ENCODE results near the gene FGD2.

Gene FGD2

DNA sequence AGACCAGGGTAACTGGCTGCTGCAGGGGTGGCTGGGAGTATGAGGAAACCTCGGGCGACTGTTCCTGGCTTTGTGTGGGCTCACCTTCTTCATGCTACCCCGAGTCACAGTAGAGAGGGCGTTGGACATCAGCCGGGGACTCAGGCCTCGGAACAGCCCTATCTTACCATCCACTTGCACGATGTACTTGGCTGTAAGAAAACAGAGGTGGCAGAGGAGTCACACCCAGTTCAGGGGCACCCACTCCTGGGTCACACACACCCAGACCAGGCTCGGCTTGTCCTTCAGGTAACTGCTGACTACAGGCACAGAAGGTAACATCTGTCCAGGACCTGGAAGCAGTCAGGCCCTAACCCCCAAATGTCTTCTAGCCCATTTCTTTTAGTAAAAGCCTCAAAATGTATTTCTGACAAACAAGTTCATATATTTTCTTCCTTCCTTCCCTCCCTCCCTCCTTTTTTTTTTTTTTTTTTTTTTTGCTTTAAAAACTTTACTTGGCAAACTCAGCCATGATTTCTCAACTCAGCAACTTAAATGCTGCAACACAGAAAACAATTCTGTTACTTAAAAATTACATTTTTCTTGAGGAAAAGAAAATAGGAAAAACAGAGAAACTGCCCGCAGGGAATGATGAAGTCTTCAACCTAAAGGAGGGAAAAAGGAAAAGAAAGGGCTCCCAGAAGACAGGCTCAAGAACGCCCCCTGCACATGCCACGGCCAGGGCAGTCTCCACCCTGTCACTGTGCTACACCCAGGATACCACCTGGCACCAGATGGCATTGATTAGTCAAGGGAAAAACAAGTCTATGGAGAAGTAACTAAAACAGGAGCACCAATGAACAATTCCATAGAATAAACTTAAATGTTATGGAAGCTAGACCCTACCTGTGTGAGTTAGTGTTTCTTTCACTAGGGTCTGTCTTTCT, 26.8 kb upstream of the FGD2 start:
- no peaks in the 10 kb centered on the region for H3K27me3 ChIP-seq (ENCODE audit: insufficient read depth, low read depth, severe bottlenecking)
- H3K4me3 ChIP-seq (ENCODE audit: low read depth, low read length) = no peak overlapping the region
- H3K36me3 ChIP-seq = peaks cover 87% of the 10 kb centered on the region
- TF ChIP-seq, protein P1, sequence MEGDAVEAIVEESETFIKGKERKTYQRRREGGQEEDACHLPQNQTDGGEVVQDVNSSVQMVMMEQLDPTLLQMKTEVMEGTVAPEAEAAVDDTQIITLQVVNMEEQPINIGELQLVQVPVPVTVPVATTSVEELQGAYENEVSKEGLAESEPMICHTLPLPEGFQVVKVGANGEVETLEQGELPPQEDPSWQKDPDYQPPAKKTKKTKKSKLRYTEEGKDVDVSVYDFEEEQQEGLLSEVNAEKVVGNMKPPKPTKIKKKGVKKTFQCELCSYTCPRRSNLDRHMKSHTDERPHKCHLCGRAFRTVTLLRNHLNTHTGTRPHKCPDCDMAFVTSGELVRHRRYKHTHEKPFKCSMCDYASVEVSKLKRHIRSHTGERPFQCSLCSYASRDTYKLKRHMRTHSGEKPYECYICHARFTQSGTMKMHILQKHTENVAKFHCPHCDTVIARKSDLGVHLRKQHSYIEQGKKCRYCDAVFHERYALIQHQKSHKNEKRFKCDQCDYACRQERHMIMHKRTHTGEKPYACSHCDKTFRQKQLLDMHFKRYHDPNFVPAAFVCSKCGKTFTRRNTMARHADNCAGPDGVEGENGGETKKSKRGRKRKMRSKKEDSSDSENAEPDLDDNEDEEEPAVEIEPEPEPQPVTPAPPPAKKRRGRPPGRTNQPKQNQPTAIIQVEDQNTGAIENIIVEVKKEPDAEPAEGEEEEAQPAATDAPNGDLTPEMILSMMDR (IDR thresholded peaks at IDR 0.05; ENCODE audit: low read depth, low read length) = no peak
- DNase-seq = no peak
- H3K9me3 ChIP-seq (ENCODE audit: severe bottlenecking) = no peaks in the 10 kb centered on the region
- H3K27ac ChIP-seq = no peak overlapping the region

DNA sequence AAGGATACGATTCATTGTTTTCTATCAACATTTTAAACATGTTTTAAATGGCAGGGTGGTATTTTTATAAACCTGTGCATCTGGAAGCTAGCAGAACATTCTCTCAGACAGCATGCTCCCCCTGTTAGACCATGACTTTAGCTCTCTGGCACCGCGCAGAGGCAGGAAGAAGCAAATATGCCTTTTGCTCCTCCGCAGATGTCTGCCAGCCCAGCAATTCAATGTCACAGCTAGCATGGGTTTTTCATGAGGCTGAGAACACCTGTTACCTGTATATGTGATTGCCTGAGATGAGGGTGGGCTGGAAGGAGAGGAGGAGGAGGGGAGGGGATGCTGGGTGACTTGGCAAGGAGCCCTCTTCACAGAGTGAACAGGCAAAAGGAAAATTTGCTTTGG, 26.1 kb upstream of the FGD2 start:
- no peak overlapping the region for H3K4me3 ChIP-seq (ENCODE audit: low read depth, low read length)
- TF ChIP-seq, protein P1 (IDR thresholded peaks at IDR 0.05; ENCODE audit: low read depth, low read length) = peak; percentile 75
- peaks cover 83% of the 10 kb centered on the region for H3K36me3 ChIP-seq
- no peak overlapping the region for H3K27ac ChIP-seq
- no peaks in the 10 kb centered on the region for H3K9me3 ChIP-seq (ENCODE audit: severe bottlenecking)
- peak; percentile 59 for DNase-seq
- no peaks in the 10 kb centered on the region for H3K27me3 ChIP-seq (ENCODE audit: insufficient read depth, low read depth, severe bottlenecking)

DNA sequence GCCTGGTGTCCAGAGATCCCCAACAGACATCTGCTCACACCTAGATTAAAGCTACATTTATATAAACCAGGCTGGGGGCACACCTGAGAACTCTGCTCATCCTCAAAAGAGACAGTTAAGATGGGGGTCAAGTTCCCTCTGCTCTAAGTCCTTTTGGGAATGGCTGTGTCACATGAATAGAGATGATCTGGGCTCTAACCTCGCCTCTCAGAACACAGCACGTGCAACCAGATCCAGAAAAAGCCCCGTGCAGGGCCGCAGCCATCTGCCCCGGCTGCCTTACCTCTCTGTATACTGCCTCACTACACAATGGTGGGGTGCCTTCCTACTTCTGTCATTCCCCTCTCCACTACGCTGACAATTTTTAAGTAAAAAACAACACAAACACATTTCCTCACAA, 25.3 kb upstream of the FGD2 start:
- Histone ChIP-seq H3K27me3 (ENCODE audit: insufficient read depth, low read depth, severe bottlenecking) (no peaks in the 10 kb centered on the region), H3K36me3 (peaks cover 75% of the 10 kb centered on the region), H3K27ac (no peak overlapping the region), H3K9me3 (ENCODE audit: severe bottlenecking) (no peaks in the 10 kb centered on the region), H3K4me3 (ENCODE audit: low read depth, low read length) (no peak overlapping the region)
- DNase-seq = no peak
- TF ChIP-seq, protein P1 (IDR thresholded peaks at IDR 0.05; ENCODE audit: low read depth, low read length) = no peak

DNA sequence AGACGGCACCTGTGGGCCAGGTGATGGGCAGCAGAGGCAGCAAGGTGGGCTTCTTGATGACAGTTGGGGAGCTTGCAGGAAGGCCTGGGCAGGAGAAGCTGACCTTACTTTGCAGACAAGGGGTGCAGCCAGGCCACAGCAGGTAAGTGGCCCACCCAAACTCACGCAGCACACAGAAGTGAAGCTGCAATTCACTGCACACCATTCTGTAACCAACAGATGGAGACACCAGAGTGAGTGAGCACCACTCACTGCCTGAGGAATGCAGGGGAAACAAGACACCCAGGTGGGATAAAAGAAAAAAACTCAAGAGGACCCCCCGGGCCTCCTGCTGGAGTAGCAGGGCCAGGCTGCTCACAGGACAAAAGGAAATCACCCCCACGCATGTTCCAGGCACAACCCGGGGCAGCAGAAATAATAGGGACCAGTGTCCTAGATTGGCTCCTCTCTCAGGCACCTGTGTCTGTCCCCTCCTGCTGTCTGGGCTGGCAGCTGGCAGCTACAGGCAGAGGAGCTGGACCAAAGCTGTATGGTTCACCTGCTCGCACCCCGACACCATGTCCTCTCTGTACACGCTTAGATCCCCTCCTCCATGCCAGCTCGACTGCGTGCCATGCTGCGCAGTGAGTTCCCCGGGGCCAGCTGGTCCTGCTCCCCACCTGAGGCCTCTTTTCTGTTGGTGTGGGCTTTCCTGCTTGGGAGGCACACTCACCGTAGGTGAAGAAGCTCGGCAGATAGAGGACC, 24.4 kb upstream of the FGD2 start:
- TF ChIP-seq, protein P1 (IDR thresholded peaks at IDR 0.05; ENCODE audit: low read depth, low read length) = peak; percentile 31; the same call in 1 of the 2 replicates
- H3K27me3 ChIP-seq (ENCODE audit: insufficient read depth, low read depth, severe bottlenecking) = no peaks in the 10 kb centered on the region
- no peak for DNase-seq
- H3K9me3 ChIP-seq (ENCODE audit: severe bottlenecking) = no peaks in the 10 kb centered on the region
- H3K27ac ChIP-seq = no peak overlapping the region
- H3K36me3 ChIP-seq = peaks cover 68% of the 10 kb centered on the region
- no peak overlapping the region for H3K4me3 ChIP-seq (ENCODE audit: low read depth, low read length)

DNA sequence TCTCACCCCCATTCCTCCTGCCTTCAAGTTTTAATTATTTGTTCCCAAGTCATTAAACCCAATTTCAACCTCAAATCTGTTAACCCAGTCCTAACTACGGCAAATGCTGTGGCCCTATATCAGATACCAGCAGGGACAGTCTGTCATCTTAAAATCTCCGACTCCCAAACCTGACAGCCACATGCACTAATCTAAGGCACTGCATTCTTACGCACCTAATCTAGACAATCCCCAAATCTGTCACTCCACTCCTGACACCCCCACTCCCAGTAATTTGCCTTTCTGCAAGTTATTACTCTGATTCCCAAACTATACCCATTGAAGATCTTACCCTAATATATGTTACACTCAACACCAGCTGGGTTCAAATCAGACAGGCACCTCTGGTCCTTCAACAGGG, 21.9 kb upstream of the FGD2 start:
- Histone ChIP-seq H3K36me3 (peaks cover 43% of the 10 kb centered on the region), H3K4me3 (ENCODE audit: low read depth, low read length) (no peak overlapping the region), H3K27me3 (ENCODE audit: insufficient read depth, low read depth, severe bottlenecking) (no peaks in the 10 kb centered on the region), H3K9me3 (ENCODE audit: severe bottlenecking) (no peaks in the 10 kb centered on the region), H3K27ac (no peak overlapping the region)
- TF ChIP-seq, protein P1 (IDR thresholded peaks at IDR 0.05; ENCODE audit: low read depth, low read length) = no peak
- no peak for DNase-seq
